ENCODE results near the gene WSB1. TPM values are rescaled to one million over a fixed set of nuclear protein-coding genes. Genes with fewer than 3 reads are reported as not detected.
"Not testable (repeated sequence)": the region's sequence is repeated elsewhere in the genome, so short reads cannot be mapped to it uniquely, and the experiment has no call there.

Gene WSB1
- total and polyA plus RNA-seq, 2 donors (not counting 1 experiment from before 2014, with no cell fraction given), result 123 to 217 TPM

- no peak overlapping the region for H3K9ac ChIP-seq (ENCODE audit: low read length)
- no peaks in the 10 kb centered on the region for H3K27me3 ChIP-seq (replicated peaks in 1 of 4; ENCODE audit: control extremely low read depth in 1 of 4, control insufficient read depth in 3 of 4, insufficient read depth in 4 of 4, low read length in 3 of 4)
- H4K20me1 ChIP-seq (ENCODE audit: control insufficient read depth, insufficient read depth, low read length, poor library complexity, severe bottlenecking), result no peaks in the 10 kb centered on the region
- H3K4me1 ChIP-seq (ENCODE audit: control insufficient read depth in 2 of 2, insufficient read depth in 2 of 2, low read length in 2 of 2), result peaks cover 17 to 19% of the 10 kb centered on the region in 2 donors
- H3K36me3 ChIP-seq (replicated peaks in 1 of 2; ENCODE audit: control extremely low read depth in 1 of 2, control insufficient read depth in 1 of 2, extremely low read depth in 1 of 2, insufficient read depth in 2 of 2, low read length in 1 of 2), result no peaks in the 10 kb centered on the region
- DNase-seq (no peak), ATAC-seq (ENCODE audit: low read depth) (no peak)
- no peak overlapping the region for H3K27ac ChIP-seq (ENCODE audit: low read length in 2 of 2)
- 86% methylated on average over 11 of the region's 14 CpGs for WGBS (ENCODE audit: insufficient coverage)
- H3K4me3 ChIP-seq (ENCODE audit: control extremely low read depth in 1 of 5, extremely low read depth in 1 of 5, insufficient read depth in 1 of 5, low read depth in 2 of 5, low read length in 4 of 5), result no peak overlapping the region
- ChIA-PET CTCF (interaction anchor here (1.0 to 1.1 kb wide), 2 partner anchors 39 to 325 kb away, joined by 3 read pairs; no protein-coding TSS in a partner anchor), POLR2A (no interaction called here)
- H3K9me3 Mint-ChIP-seq (ENCODE audit: insufficient read depth), result no peaks in the 10 kb centered on the region
- no peak overlapping the region for H3K27ac Mint-ChIP-seq
- no peak overlapping the region for H3K4me2 ChIP-seq (replicated peaks; ENCODE audit: low read depth, low read length, poor library complexity, severe bottlenecking)
- H3K27me3 Mint-ChIP-seq, result no peaks in the 10 kb centered on the region
- peaks cover 16% of the 10 kb centered on the region for H3K4me1 Mint-ChIP-seq
- H3K9me3 ChIP-seq (ENCODE audit: control extremely low read depth in 1 of 3, control insufficient read depth in 2 of 3, insufficient read depth in 1 of 3, low read length in 2 of 3), result no peaks in the 10 kb centered on the region
- intact Hi-C loops (cut with micrococcal nuclease), result no loop called here
- H3K4me3 Mint-ChIP-seq, result no peak overlapping the region
- TF ChIP-seq, protein P1, sequence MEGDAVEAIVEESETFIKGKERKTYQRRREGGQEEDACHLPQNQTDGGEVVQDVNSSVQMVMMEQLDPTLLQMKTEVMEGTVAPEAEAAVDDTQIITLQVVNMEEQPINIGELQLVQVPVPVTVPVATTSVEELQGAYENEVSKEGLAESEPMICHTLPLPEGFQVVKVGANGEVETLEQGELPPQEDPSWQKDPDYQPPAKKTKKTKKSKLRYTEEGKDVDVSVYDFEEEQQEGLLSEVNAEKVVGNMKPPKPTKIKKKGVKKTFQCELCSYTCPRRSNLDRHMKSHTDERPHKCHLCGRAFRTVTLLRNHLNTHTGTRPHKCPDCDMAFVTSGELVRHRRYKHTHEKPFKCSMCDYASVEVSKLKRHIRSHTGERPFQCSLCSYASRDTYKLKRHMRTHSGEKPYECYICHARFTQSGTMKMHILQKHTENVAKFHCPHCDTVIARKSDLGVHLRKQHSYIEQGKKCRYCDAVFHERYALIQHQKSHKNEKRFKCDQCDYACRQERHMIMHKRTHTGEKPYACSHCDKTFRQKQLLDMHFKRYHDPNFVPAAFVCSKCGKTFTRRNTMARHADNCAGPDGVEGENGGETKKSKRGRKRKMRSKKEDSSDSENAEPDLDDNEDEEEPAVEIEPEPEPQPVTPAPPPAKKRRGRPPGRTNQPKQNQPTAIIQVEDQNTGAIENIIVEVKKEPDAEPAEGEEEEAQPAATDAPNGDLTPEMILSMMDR (IDR thresholded peaks at IDR 0.05), result no peak
- no peaks in the 10 kb centered on the region for H3K79me2 ChIP-seq (ENCODE audit: control insufficient read depth, insufficient read depth, low read length)
- no peak overlapping the region for H2AFZ ChIP-seq (ENCODE audit: insufficient read depth, low read depth, low read length, poor library complexity, severe bottlenecking)
These were observed 17.2 kb upstream of the WSB1 start for GRCh38 chr17:27276653-27277156.

GRCh38 chr17:27279132-27279531 lies 14.8 kb upstream of the WSB1 start:
- H3K36me3 ChIP-seq (replicated peaks in 1 of 2; ENCODE audit: control extremely low read depth in 1 of 2, control insufficient read depth in 1 of 2, extremely low read depth in 1 of 2, insufficient read depth in 2 of 2, low read length in 1 of 2); H3K4me3 Mint-ChIP-seq; H3K4me2 ChIP-seq (replicated peaks; ENCODE audit: low read depth, low read length, poor library complexity, severe bottlenecking); H3K27ac Mint-ChIP-seq; H3K9ac ChIP-seq (ENCODE audit: low read length); DNase-seq; H2AFZ ChIP-seq (ENCODE audit: insufficient read depth, low read depth, low read length, poor library complexity, severe bottlenecking); H3K4me3 ChIP-seq (ENCODE audit: control extremely low read depth in 1 of 5, extremely low read depth in 1 of 5, insufficient read depth in 1 of 5, low read depth in 2 of 5, low read length in 4 of 5); H3K27ac ChIP-seq (ENCODE audit: low read length in 2 of 2); H3K9me3 Mint-ChIP-seq (ENCODE audit: insufficient read depth); intact Hi-C loops (cut with micrococcal nuclease); H3K27me3 ChIP-seq (replicated peaks in 1 of 4; ENCODE audit: control extremely low read depth in 1 of 4, control insufficient read depth in 3 of 4, insufficient read depth in 4 of 4, low read length in 3 of 4); H3K9me3 ChIP-seq (ENCODE audit: control extremely low read depth in 1 of 3, control insufficient read depth in 2 of 3, insufficient read depth in 1 of 3, low read length in 2 of 3); ATAC-seq (ENCODE audit: low read depth); POLR2A ChIA-PET; H3K79me2 ChIP-seq (ENCODE audit: control insufficient read depth, insufficient read depth, low read length); H4K20me1 ChIP-seq (ENCODE audit: control insufficient read depth, insufficient read depth, low read length, poor library complexity, severe bottlenecking); H3K27me3 Mint-ChIP-seq: not testable (repeated sequence)
- 95% methylated on average over 3 of the region's 3 CpGs for WGBS (ENCODE audit: insufficient coverage)
- H3K4me1 ChIP-seq (ENCODE audit: control insufficient read depth in 2 of 2, insufficient read depth in 2 of 2, low read length in 2 of 2), result peaks cover 41 to 42% of the 10 kb centered on the region in 2 donors
- CTCF ChIA-PET, result interaction anchor here (1.2 kb wide), 1 partner anchor 8 kb away, joined by 3 read pairs; no protein-coding TSS in a partner anchor
- H3K4me1 Mint-ChIP-seq, result peaks cover 39% of the 10 kb centered on the region

Data from B cell (primary cell).